TTC549 (cell line): ENCODE measurements around the gene RAB11FIP3.
"Not testable (repeated sequence)": the region's sequence is repeated elsewhere in the genome, so short reads cannot be mapped to it uniquely, and the experiment has no call there.

Experiments used
- FAIRE-seq: peaks from 2 replicates; lab custom pipeline; 2012; peaks lifted over from hg19 to GRCh38; lab: Jason Lieb, UNC

RAB11FIP3 gene

DNA sequence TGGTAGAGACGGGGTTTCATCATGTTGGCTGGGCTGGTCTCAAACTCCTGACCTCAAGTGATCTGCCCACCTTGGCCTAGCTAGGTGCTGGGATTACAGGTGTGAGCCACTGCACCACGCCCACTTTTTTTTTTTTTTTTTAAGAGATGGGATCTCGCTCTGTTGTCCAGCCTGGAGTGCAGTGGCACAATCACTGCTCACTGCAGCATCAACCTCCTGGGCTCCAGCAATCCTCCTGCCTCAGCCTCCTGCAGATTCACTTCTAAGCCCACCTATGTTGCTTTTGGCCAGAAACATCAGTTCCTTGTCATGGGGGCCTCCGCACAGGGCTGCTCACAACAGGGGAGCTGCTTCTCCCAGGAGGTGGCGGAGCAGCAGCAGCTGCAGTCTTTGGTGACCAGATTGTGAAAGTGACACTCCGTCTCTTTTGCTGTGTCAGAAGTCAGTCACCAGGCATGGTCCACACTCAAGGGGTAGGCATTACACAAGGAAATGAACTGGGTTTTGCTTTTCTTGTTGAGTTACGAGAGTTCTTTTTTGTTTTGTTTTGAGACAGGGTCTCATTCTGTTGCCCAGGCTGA lies 32.9 kb upstream of the RAB11FIP3 start:
- no peak for FAIRE-seq

GRCh38 chr16:396199-396598 lies 29.2 kb upstream of the RAB11FIP3 start:
- no peak for FAIRE-seq

DNA sequence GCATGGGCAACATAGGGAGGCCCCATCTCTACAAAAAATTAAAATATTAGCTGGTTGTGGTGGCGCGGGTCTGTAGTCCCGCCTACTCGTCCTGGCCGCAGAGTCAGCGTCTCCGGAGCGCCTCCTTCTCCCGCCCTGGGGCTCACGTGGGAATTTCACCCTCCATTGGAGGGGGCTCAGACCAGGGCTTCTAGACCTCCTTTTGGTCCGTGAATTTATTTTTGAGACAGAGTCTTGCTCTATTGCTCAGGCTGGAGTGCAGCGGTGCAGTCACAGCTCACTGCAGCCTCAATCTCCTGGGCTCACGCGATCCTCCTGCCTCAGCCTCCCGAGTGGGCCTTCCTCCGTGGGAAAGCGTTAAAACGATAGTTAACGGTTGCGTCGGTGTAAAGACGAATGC lies 28.8 kb upstream of the RAB11FIP3 start:
- no peak for FAIRE-seq

DNA sequence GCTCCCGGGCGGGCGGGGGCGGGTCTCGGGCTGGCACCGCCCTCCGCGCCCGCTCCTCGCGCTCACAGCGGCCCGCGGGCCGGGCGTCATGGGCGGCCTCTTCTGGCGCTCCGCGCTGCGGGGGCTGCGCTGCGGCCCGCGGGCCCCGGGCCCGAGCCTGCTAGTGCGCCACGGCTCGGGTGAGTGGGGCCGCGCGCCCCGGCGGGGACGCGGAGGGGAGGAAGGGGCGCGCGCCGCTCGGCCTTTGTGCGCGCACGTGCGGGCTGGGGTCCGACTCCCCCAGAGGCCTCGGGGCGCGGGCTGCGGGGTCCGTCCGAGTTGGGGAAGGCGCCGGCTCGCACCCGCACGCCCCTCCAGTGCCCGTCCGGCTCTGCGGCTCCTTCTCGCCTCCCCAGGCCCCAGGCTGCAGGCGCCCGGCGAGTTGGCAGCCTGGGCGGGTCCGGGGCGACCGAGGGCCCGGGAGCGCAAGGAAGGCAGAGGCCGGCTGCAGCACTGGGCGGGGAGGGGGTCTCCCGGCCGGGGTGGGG lies 28.3 kb upstream of the RAB11FIP3 start, which contains the start of gene NME4:
NME4 (plus strand) TSS at position 65 of the 527 bp plus-strand sequence; CDS start at position 89, 24 bp downstream.
- no peak for FAIRE-seq

DNA sequence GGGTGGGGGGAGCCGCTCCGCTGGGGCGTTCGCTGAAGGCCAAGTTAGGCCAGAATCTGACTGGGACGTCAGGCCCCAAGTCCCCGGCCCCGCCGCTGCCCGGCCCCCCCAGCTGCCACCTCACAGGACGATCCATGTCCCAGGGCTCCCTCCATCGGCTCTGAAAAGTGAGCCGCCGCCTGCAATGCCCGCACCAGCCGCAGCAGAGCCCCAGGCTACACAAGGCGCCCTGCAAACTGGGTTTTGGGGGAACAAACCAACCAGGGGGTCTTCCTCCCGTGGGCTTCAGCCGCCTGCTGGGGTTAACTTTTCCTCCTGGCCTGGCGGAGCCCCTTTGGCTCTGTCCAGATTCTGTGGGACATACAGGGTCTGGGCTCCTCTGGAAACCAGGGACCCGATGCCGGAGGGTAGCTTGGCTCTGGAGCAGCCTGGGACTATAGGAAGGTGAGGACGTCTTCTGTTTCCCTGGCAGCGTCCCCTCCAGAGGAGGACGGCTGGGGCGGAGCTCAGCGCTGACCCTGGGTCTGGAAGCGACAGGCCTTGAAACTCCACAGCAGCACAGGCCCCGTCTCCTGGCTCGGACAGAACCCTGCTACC lies 27.6 kb upstream of the RAB11FIP3 start:
- no peak for FAIRE-seq

DNA sequence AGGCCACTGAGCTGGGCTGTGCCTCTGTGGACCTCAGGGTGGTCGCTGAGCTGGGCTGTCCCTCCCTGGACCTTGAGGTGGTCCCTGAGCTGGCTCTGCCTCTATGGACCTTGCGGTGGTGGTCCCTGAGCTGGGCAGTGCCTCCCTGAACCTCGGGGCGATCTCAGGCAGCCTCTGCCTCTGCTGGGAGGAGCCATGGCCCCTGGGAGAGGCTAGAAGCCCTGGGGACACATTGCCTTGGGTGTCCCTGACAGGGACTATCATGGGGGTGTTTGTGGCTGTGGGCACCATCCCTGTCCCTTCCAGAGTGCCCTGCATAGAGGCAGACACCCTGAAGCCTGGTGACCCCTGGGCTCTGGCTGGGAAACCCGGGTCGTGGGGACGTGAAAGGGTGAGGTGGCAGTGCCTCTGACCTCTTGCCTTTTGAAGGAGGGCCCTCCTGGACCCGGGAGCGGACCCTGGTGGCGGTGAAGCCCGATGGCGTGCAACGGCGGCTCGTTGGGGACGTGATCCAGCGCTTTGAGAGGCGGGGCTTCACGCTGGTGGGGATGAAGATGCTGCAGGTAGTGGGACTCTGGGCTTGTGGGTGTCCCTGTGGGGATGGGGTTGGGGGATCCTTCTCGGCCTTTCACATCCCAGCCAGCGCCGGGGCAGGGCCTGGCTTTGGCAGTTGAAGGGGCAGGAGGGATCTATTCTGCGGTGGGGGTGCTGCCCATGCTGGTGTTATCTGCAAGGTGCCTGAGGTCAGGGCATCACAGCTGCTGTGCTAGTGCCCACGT lies 26.7 kb upstream of the RAB11FIP3 start:
- no peak for FAIRE-seq

GRCh38 chr16:399340-400019 lies 26.0 kb upstream of the RAB11FIP3 start:
- FAIRE-seq = no peak

- no peak for FAIRE-seq
These were observed 25.3 kb upstream of the RAB11FIP3 start for GRCh38 chr16:400061-400591.

DNA sequence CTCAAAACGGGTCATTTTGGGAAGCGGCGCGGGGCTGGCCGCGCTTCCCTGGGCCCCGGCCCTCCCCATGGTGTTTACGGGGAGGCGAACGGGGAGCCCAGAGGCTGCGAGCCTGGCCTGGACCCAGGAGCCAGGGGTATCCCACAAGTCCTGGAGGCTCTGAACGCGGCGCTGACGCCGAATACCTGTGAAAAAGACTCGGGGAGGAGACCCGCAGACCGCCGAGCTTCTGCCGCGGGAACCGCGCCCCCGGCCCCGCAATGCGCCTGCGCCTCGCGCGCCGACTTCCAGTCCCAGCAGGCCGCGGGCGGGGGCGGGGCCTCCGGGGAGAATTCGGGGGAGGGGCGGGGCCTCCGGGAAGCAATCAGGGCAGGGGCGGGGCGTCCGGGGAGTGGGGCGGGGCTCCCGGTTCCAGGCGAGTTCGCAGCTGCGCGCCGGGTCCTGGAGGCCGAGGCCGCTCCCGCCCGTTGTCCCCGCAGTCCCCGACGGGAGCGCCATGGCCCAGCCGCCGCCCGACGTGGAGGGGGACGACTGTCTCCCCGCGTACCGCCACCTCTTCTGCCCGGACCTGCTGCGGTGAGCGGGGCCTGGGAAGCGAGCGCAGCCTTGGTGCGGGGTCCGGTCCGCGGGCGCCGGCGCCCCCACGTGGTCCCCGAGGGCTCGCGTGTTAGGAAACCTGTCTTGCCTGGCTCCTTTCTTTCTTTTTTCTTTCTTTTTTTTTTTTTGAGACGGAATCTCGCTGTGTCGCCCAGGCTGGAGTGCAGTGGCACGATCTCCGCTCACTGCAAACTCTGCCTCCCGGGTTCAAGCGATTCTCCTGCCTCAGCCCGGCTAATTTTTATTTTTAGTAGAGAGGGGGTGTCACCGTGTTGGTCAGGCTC lies 23.7 kb upstream of the RAB11FIP3 start, which contains the start of gene DECR2:
DECR2 (plus strand) TSS at position 418 of the 881 bp plus-strand sequence; CDS start at position 497, 79 bp downstream.
- FAIRE-seq = no peak

DNA sequence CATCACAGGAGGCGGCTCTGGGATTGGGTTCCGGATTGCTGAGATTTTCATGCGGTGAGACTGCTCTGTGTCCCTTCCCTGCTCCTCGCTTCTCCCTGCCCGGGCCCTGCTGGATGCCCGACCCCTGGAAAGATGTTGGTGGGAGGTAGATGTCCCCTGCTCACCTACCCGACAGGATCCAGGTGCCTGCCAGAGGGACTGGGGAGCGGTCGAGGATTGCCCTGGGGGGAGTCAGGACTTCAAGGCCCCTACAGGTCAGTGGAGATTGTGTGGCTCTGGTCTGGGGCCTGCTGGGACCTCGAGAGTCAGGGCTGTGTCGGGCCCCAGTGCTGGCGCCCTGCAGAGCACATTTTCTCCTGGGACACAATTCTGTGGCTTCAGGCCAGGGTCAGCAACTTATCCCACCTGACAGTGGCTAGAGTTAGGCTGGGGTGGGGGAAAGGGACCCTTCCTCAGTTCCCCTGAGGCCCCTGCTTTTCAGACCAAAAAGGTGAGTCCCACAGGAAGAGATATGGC lies 20.4 kb upstream of the RAB11FIP3 start:
- no peak for FAIRE-seq

DNA sequence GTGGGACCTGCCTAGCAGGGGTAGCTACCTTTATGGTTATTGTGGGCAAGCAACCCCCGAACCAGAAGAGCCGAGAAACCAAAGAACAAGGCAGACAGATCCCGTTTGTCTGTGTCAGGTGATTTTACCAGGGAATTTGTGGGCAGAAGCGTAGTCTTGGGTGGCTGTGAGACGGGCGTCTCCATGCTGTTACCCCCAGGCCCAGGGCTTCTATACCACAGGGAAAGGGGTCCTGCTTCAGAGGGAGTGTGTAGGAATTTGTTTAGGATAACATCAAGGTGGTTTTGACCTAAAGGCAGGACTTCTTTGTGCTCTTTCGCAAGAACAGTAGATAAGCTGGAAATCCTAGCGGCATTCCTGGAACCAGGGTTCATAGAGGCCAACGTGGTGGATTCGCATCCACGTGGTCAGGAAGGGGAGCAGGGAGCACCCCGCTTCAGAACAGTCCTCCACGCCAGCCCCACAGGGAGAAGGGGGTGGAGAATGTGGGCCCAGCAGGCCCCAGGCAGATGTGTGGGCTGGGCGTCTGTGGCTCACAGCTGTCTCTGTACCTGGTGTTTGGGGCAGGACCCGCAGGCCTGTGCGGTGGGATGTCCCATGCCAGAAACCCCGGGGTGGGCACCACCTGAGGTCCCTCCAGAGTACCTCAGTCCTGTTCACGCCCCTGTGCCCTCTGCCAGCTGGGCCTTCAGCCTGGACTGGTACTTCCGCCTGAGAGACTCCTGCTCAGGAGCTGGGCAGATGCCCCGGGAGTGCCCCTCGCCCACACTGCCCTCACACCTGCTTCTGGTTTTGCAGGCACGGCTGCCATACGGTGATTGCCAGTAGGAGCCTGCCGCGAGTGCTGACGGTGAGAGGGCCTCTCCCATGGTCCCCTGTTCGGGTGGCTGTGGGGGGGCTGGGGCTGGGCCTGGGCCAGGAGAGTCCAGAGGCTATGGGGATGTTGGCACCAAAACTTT lies 19.6 kb upstream of the RAB11FIP3 start:
- no peak for FAIRE-seq

GRCh38 chr16:407253-407652 lies 18.2 kb upstream of the RAB11FIP3 start:
- no peak for FAIRE-seq

- FAIRE-seq = no peak
These were observed 14.8 kb upstream of the RAB11FIP3 start for GRCh38 chr16:410516-411178.

DNA sequence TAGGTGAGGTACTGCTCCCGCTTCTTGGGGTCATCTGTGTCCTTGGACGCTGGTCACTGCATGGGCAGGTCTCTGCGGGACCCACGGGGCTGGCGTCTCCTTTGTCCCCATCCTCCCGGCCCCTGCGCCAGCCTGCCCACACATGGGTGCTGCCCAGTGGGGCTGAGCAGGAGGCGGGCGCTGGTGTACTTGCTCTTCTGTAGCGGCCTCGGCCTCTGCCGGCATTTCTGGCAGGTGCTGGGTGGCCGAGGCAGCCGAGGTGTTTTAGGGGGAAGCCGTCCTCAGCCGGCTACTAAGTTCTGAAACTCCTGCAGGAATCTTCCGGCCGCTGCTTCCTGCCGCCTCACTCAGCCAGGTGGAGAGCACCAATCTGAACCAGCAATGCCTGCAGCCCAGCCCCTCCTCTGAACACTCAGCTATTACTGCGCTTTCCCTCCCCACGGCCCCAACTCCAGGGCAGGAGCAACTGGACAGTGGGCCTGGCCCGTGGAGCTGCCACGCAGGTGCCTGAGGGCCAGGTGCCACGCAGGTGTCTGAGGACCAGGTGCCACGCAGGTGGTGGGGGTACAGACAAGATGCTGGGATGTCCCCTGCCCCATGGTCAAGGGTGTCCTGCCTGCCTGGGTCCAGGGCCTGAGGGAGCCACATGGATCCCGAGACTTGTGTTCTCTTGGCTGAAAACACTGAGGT lies 13.7 kb upstream of the RAB11FIP3 start:
- no peak for FAIRE-seq

DNA sequence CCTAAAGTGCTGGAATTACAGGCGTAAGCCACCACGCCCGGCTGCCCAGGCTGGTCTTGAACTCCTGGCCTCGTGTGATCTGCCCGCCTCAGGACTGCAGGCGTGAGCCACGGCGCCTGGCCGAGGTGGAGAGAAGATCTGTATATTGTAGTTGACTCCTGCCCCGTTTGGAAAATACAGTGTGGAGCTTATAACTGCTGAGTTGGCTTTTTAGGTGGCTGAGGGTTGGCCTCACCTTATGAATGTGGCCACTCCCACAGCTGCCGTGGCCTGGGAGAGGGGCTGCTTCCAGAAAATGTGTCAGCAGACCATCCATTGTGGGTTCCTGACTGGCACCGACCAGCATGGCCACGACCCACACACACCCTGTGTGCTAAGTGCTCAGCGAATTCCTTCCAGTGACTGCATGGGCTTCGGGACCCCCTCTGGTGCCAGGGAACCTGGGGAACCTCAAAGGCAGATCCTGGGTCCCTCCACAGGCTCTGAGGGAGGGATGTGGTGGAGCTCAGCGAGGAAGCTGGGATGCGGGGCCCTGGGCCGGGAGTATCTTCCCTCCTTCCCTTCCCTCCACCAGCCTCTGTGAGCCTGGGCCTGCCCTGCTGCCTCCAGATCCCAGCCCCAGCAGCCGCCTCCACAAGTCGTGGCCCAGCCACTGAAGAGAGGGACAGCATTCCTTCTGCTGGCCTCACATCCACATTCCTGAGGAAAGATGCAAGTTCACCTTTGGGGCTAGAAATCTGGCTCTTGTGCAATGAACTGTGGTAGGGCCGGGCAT lies 10.9 kb upstream of the RAB11FIP3 start:
- FAIRE-seq = no peak

DNA sequence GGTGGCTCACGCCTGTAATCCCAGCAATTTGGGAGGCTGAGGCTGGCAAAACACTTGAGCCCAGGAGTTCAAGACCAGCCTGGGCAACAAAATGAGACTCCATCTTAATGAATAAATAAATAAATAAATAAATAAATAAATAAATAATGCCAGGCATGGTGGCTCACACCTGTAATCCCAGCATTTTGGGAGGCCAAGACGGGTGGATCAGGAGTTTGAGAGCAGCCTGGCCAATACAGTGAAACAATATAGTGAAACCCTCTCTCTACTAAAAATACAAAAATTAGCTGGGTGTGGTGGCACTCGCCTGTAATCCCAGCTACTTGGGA lies 10.3 kb upstream of the RAB11FIP3 start:
- FAIRE-seq = not testable (repeated sequence)

DNA sequence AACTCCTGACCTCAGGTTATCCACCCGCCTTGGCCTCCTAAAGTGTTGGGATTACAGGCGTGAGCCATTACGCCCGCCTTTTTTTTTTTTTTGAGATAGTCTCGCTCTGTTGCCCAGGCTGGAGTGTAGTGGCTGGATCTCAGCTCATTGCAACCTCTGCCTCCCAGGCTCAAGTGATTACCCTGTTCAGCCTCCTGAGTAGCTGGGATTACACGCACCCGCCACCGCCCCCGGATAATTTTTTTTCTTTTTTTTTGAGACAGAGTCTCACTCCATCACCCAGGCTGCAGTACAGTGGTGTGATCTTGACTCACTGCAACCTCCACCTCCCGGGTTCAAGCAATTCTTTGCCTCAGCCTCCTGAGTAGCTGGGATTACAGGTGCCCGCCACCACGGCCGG lies 3.3 kb upstream of the RAB11FIP3 start:
- FAIRE-seq = not testable (repeated sequence)

DNA sequence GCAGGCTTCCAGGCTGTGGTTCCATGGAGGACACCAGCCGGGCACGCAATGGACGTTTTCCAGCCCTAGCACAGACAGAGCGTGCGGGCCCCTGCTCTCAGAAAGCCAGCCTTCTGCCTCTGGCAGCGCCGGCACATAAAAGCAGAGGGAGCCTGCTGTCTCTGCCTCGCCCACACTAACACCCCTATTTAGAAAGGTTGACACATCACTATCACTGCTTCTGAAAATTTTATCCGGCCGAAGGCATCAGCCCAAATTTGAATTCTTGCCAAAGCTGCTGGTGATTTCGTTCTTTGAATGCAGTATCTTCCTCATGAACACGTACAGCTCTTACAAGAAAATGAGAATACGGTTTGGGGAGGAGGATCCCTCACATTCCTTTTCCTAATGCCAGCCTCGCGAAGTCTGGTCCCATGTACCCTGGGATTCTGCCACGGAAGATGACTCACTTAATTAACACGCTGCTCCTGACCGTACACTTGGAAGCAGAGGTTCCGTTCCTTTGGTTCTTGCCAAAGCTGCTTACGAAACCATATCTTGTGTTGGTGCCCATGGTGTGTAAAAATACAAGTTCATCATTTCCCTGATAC lies 1.3 kb upstream of the RAB11FIP3 start:
- no peak for FAIRE-seq
